ENCODE data around the gene DNAJC18.

The DNAJC18 gene

GRCh38 chr5:139384591-139385051 is 54.7 kb downstream of the DNAJC18 start:
- ATAC-seq = no peak

GRCh38 chr5:139383993-139384590 is 55.2 kb downstream of the DNAJC18 start:
- no peak for ATAC-seq
- TF ChIP-seq BACH2 (CRISPR knock-in tag; IDR thresholded peaks at IDR 0.05; ENCODE audit: borderline replicate concordance) (no peak), ARNTL (CRISPR knock-in tag; IDR thresholded peaks at IDR 0.05; ENCODE audit: borderline replicate concordance, low read depth) (no peak), ISL1 (CRISPR knock-in tag; IDR thresholded peaks at IDR 0.05) (no peak), PATZ1 (CRISPR knock-in tag; IDR thresholded peaks at IDR 0.05; ENCODE audit: borderline replicate concordance) (no peak)

More at GRCh38 chr5:139384591-139385051, 54.7 kb downstream of the DNAJC18 start:
- TF ChIP-seq SNAI2 (CRISPR knock-in tag; IDR thresholded peaks at IDR 0.05) (no peak), PATZ1 (CRISPR knock-in tag; IDR thresholded peaks at IDR 0.05; ENCODE audit: borderline replicate concordance) (no peak), POU6F1 (CRISPR knock-in tag; IDR thresholded peaks at IDR 0.05; ENCODE audit: borderline replicate concordance, low read depth) (no peak), ZNF565 (CRISPR knock-in tag; conservative IDR thresholded peaks at IDR 0.05; ENCODE audit: low read depth) (no peak), CREB5 (CRISPR knock-in tag; IDR thresholded peaks at IDR 0.05; ENCODE audit: low read depth) (no peak), GLIS3 (CRISPR knock-in tag; IDR thresholded peaks at IDR 0.05) (no peak), ZNF70 (CRISPR knock-in tag; IDR thresholded peaks at IDR 0.05) (no peak)

- ATAC-seq = no peak; the same call in 2 of the 3 replicates
- TF ChIP-seq BACH2 (CRISPR knock-in tag; IDR thresholded peaks at IDR 0.05; ENCODE audit: borderline replicate concordance) (no peak), GLIS3 (CRISPR knock-in tag; IDR thresholded peaks at IDR 0.05) (no peak), ZFP3 (CRISPR knock-in tag; IDR thresholded peaks at IDR 0.05) (no peak)
Observed at GRCh38 chr5:139383275-139383992, 55.9 kb downstream of the DNAJC18 start, which contains the start of gene SLC23A1. SLC23A1 (minus strand) TSS chr5:139383297; CDS start chr5:139383253, 44 bp downstream.

GRCh38 chr5:139382807-139383206 is 56.5 kb downstream of the DNAJC18 start:
- TF ChIP-seq ZNF70 (CRISPR knock-in tag; IDR thresholded peaks at IDR 0.05) (no peak), ZFP3 (CRISPR knock-in tag; IDR thresholded peaks at IDR 0.05) (no peak), PATZ1 (CRISPR knock-in tag; IDR thresholded peaks at IDR 0.05; ENCODE audit: borderline replicate concordance) (no peak), ZNF8 (CRISPR knock-in tag; IDR thresholded peaks at IDR 0.05) (no peak)
- no peak for ATAC-seq
